ENCODE data around the gene TRIM23.

TRIM23 gene

GRCh38 chr5:65624025-65624570 is at the start of gene TRIM23:
Gene TRIM23 (minus strand): TSS chr5:65624333. CDS start chr5:65624274, 59 bp downstream.
- peak; percentile 6 for TF ChIP-seq CTCF (conservative IDR thresholded peaks at IDR 0.05; ENCODE audit: control insufficient read depth, insufficient read depth, low read depth, low read length)
- H3K4me3 ChIP-seq (ENCODE audit: control insufficient read depth, low read depth, low read length) = peak within 1 kb of the TSS; percentile 96
- DNase-seq (ENCODE audit: low read depth) = peak; percentile 90

GRCh38 chr5:65672796-65673195 is 48.7 kb upstream of the TRIM23 start:
- DNase-seq (ENCODE audit: low read depth) = peak; percentile 72
- no peak for TF ChIP-seq CTCF (conservative IDR thresholded peaks at IDR 0.05; ENCODE audit: control insufficient read depth, insufficient read depth, low read depth, low read length)
- H3K4me3 ChIP-seq (ENCODE audit: control insufficient read depth, low read depth, low read length) = no peak overlapping the region

- no peak for DNase-seq (ENCODE audit: low read depth)
- no peak overlapping the region for H3K4me3 ChIP-seq (ENCODE audit: control insufficient read depth, low read depth, low read length)
- TF ChIP-seq CTCF (conservative IDR thresholded peaks at IDR 0.05; ENCODE audit: control insufficient read depth, insufficient read depth, low read depth, low read length) = no peak
These were observed 44.6 kb upstream of the TRIM23 start for GRCh38 chr5:65668696-65669095.

GRCh38 chr5:65663804-65664521 is 39.8 kb upstream of the TRIM23 start:
- peak; percentile 28 for DNase-seq (ENCODE audit: low read depth)
- H3K4me3 ChIP-seq (ENCODE audit: control insufficient read depth, low read depth, low read length) = no peak overlapping the region
- TF ChIP-seq CTCF (conservative IDR thresholded peaks at IDR 0.05; ENCODE audit: control insufficient read depth, insufficient read depth, low read depth, low read length) = peak; percentile 55

- TF ChIP-seq CTCF (conservative IDR thresholded peaks at IDR 0.05; ENCODE audit: control insufficient read depth, insufficient read depth, low read depth, low read length) = no peak
- no peak overlapping the region for H3K4me3 ChIP-seq (ENCODE audit: control insufficient read depth, low read depth, low read length)
These were observed 30.6 kb upstream of the TRIM23 start for GRCh38 chr5:65654713-65655112.

GRCh38 chr5:65651144-65651543 is 27.0 kb upstream of the TRIM23 start:
- DNase-seq (ENCODE audit: low read depth) = no peak
- TF ChIP-seq CTCF (conservative IDR thresholded peaks at IDR 0.05; ENCODE audit: control insufficient read depth, insufficient read depth, low read depth, low read length) = no peak

More at GRCh38 chr5:65654713-65655112, 30.6 kb upstream of the TRIM23 start:
- DNase-seq (ENCODE audit: low read depth) = no peak

More at GRCh38 chr5:65651144-65651543, 27.0 kb upstream of the TRIM23 start:
- no peak overlapping the region for H3K4me3 ChIP-seq (ENCODE audit: control insufficient read depth, low read depth, low read length)
